GM20000 (cell line): ENCODE measurements around the gene SRP9.

Source experiments
- DNase-seq: peaks from one replicate; pipeline ENCODE4 v3.0.0; 2012; ENCODE audit warnings: low spot score
- TF ChIP-seq, protein P1 (sequence below): IDR thresholded peaks from 2 replicates; pipeline ENCODE4 v1.5.1; 2012; ENCODE audit warnings: mild to moderate bottlenecking, control low read depth; ENCODE audit errors: extremely low read depth, missing control alignments

The SRP9 gene

GRCh38 chr1:225823811-225824261 lies 46.2 kb downstream of the SRP9 start:
- TF ChIP-seq, protein P1, sequence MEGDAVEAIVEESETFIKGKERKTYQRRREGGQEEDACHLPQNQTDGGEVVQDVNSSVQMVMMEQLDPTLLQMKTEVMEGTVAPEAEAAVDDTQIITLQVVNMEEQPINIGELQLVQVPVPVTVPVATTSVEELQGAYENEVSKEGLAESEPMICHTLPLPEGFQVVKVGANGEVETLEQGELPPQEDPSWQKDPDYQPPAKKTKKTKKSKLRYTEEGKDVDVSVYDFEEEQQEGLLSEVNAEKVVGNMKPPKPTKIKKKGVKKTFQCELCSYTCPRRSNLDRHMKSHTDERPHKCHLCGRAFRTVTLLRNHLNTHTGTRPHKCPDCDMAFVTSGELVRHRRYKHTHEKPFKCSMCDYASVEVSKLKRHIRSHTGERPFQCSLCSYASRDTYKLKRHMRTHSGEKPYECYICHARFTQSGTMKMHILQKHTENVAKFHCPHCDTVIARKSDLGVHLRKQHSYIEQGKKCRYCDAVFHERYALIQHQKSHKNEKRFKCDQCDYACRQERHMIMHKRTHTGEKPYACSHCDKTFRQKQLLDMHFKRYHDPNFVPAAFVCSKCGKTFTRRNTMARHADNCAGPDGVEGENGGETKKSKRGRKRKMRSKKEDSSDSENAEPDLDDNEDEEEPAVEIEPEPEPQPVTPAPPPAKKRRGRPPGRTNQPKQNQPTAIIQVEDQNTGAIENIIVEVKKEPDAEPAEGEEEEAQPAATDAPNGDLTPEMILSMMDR, result no peak
- DNase-seq, result no peak

DNA sequence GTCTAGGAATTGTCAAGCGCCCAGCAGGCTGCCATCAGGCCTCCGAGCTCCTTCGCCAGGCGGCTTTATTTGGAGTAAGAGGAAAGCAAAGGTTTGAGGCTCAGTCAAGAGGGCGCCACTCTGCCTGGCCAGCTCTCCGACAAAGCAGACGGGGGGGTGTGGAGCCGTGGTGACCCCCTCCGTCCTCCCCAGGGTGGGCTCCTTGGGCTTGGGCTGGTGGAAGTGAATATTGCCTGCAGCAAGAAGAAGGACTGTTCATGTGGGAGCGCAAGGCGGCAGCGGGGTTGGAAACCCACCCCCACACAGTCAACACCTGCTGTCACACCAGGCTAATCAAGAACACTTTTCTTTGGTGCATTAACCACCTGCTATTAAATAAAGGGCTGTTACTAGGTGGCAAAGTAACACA lies 46.9 kb downstream of the SRP9 start:
- DNase-seq, result no peak
- TF ChIP-seq, protein P1, result no peak

DNA sequence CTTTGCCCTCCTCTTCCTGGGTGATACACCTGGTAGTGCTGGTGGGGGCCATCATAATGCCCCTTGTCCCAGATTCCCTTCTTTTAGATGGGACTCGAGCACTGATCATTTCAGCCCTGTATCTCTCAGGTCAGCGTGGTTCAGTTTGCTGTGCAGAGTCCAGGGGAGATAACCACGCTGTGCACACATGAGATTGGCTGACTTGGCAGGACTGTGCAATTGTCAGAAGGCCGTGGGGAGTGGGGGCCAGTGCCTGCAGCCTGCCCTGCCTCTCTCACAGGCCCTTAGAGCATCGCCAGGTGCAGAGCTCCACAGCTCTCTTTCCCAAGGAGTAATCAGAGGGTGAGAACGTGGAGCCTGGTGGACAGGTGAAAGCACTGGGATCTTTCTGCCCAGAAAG lies 47.5 kb downstream of the SRP9 start:
- TF ChIP-seq, protein P1, result no peak
- DNase-seq, result no peak

DNA sequence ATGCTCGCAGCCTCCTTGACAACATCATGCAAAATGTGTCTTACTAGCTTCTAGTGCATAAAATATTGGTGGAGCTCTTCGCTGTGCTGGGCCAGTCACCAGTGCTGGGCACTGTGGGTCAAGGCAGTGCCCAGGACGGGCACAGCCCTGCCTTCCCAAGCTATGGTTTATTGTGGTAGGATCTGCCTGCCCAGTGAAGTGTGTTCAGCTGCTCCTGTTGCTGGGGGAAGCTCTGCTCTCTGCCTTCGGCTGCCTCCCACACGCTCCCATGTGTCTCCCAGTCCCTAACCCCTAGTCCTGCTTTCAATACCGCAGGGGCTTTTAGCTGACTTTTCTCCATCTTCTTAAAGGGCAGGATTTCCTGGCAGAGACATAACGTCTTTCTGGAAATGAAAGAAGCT lies 48.0 kb downstream of the SRP9 start:
- DNase-seq, result no peak
- TF ChIP-seq, protein P1, result no peak

DNA sequence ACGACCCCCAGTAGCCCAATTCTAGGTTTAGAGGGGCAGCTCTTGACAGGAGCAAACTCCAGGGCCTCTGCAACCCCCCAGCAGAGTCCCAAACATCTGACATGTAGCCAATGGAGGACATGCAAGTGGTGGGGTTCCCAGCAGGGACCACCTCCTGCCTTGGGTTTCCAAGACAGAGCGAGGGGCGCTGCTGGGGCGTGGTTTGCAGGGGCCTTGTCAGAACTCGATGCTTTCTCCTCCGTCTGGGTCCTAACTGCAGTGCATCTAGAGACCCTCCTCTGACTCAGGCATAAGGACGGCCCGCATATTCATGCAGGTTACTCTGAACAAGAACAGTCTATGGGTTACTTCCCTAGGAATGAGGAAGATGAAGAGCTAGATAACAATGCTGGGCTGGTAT lies 49.5 kb downstream of the SRP9 start:
- DNase-seq, result no peak
- TF ChIP-seq, protein P1, result no peak

DNA sequence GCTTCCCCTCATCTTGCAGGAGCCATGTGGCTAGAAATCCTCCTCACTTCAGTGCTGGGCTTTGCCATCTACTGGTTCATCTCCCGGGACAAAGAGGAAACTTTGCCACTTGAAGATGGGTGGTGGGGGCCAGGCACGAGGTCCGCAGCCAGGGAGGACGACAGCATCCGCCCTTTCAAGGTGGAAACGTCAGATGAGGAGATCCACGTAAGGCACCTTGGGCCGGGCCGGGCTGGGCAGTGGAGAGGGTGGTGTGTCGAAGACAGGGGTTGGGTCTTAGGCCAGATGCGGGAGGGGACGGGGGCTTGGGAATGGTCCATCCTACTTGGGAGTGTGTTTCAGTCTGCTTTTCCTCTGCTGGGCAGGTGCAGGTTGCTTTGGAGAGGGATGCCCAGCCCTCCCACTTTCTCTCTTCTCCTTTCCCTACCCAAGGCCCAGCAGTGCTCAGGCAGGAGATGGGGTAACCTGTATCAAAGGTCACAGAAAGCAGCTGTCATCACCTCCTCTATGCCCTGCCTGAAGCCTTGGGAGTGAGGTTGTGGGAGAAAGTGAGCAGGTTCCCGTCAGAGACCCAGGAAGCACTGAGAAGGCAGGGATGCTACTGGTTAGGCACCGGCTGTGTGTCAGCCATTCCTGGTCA lies 51.2 kb downstream of the SRP9 start:
- TF ChIP-seq, protein P1, result no peak
- DNase-seq, result no peak

DNA sequence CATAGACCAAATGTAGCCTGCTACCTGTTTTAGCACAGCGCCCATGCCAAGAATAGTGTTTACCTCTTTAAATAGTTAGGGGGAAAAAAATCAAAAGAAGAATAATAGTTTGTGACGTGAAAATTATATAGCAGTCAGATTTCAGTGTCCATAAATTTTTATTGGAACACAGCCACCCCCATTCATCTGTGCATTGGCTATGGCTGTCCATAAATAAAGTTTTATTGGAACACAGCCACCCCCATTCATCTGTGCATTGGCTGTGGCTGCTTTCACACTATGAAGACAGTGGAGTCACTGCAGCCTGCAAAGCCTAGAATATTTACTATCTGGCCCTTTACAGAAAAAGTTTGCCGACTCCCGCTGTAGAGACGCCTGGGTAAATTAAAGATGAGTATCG lies 53.2 kb downstream of the SRP9 start:
- DNase-seq, result no peak
- TF ChIP-seq, protein P1, result no peak
